ENCODE data around the gene PALM. TPM values are rescaled to one million over a fixed set of nuclear protein-coding genes. Genes with fewer than 3 reads are reported as not detected.
A peak's percentile ranks its signal among the peaks of the same experiment; 100 is the strongest.

The PALM gene
- total and polyA plus RNA-seq, 9 of the 15 experiments (the other 6 are each of a cell fraction or from before 2014, with no cell fraction given), result 0.04 to 6.6 (median 1.7) TPM

- TF ChIP-seq KLF13 (tag; IDR thresholded peaks at IDR 0.05; ENCODE audit: borderline replicate concordance, low read depth) (peak; percentile 77; the same call in 1 of the 2 replicates), RBM15 (IDR thresholded peaks at IDR 0.05; ENCODE audit: insufficient read depth, low read length) (no peak), GABPB2 (CRISPR knock-in tag; conservative IDR thresholded peaks at IDR 0.05) (no peak), RFX7 (CRISPR knock-in tag; IDR thresholded peaks at IDR 0.05) (no peak), ZC3H11A (IDR thresholded peaks at IDR 0.05; ENCODE audit: low read depth, low read length) (no peak), HDAC8 (tag; IDR thresholded peaks at IDR 0.05) (peak; percentile 82; the same call in 1 of the 2 replicates), CBFA2T2 (conservative IDR thresholded peaks at IDR 0.05) (peak; percentile 96), BDP1 (IDR thresholded peaks at IDR 0.05; ENCODE audit: insufficient read depth, insufficient read length) (no peak), SP1 (CRISPR knock-in tag; IDR thresholded peaks at IDR 0.05) (peak; percentile 98)
- TF ChIP-seq, protein P1, sequence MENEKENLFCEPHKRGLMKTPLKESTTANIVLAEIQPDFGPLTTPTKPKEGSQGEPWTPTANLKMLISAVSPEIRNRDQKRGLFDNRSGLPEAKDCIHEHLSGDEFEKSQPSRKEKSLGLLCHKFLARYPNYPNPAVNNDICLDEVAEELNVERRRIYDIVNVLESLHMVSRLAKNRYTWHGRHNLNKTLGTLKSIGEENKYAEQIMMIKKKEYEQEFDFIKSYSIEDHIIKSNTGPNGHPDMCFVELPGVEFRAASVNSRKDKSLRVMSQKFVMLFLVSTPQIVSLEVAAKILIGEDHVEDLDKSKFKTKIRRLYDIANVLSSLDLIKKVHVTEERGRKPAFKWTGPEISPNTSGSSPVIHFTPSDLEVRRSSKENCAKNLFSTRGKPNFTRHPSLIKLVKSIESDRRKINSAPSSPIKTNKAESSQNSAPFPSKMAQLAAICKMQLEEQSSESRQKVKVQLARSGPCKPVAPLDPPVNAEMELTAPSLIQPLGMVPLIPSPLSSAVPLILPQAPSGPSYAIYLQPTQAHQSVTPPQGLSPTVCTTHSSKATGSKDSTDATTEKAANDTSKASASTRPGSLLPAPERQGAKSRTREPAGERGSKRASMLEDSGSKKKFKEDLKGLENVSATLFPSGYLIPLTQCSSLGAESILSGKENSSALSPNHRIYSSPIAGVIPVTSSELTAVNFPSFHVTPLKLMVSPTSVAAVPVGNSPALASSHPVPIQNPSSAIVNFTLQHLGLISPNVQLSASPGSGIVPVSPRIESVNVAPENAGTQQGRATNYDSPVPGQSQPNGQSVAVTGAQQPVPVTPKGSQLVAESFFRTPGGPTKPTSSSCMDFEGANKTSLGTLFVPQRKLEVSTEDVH (IDR thresholded peaks at IDR 0.05; ENCODE audit: low read depth, partially characterized antibody), result peak; percentile 90
- TF ChIP-seq, protein P2, sequence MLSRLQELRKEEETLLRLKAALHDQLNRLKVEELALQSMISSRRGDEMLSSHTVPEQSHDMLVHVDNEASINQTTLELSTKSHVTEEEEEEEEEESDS (CRISPR knock-in tag; IDR thresholded peaks at IDR 0.05), result no peak
Measured at GRCh38 chr19:796692-797527, 88.2 kb downstream of the PALM start, which contains the start of gene PTBP1 (continued).

Other genes starting within 250 kb of the PALM start
Only the 7 nearest of the 24 such genes appear.
- gene POLRMT, start 75.4 kb upstream of the PALM start, total RNA-seq (2014; rRNA removed), result 82.8 and 96.5 TPM in 2 replicates
- gene POLRMT, start 75.4 kb upstream of the PALM start, total RNA-seq (2014; rRNA removed; fragmentation: Illumina TruSeq; extraction: Trizol), result 33.4 and 49.3 TPM in 2 replicates
- gene POLRMT, start 75.4 kb upstream of the PALM start, total RNA-seq (2015; rRNA removed; fragmentation: Illumina TruSeq; extraction: Trizol), result 61.9 and 68.0 TPM in 2 replicates
- gene POLRMT, start 75.4 kb upstream of the PALM start, total RNA-seq (2021), result 134 and 144 TPM in 2 replicates
- gene POLRMT, start 75.4 kb upstream of the PALM start, polyA plus RNA-seq (2011; rRNA removed), result 60.8 and 111 TPM in 2 replicates
- gene POLRMT, start 75.4 kb upstream of the PALM start, polyA plus RNA-seq (2014; fragmentation: Illumina TruSeq; extraction: Trizol), result 71.8 and 99.5 TPM in 2 replicates
- gene POLRMT, start 75.4 kb upstream of the PALM start, polyA plus RNA-seq (2014; fragmentation: Nextera tagmentation; extraction: Ambion mirVana), result 10 to 100 TPM; 30.3 to 34.0 TPM
- gene POLRMT, start 75.4 kb upstream of the PALM start, polyA plus RNA-seq (2014; rRNA removed), result 67.5 and 88.4 TPM in 2 replicates
- 0.49 and 1.7 TPM in 2 replicates for gene FGF22, start 69.1 kb upstream of the PALM start, total RNA-seq (2014; rRNA removed)
- not detected in 2 replicates for gene FGF22, start 69.1 kb upstream of the PALM start, total RNA-seq (2014; rRNA removed; fragmentation: Illumina TruSeq; extraction: Trizol)
- 0.25 TPM in 1 of 2 replicates, not detected in the other for gene FGF22, start 69.1 kb upstream of the PALM start, total RNA-seq (2015; rRNA removed; fragmentation: Illumina TruSeq; extraction: Trizol)
- gene FGF22, start 69.1 kb upstream of the PALM start, total RNA-seq (2021), result 0.58 and 0.86 TPM in 2 replicates
- gene FGF22, start 69.1 kb upstream of the PALM start, polyA plus RNA-seq (2011; rRNA removed), result 0.14 and 0.24 TPM in 2 replicates
- gene FGF22, start 69.1 kb upstream of the PALM start, polyA plus RNA-seq (2014; fragmentation: Illumina TruSeq; extraction: Trizol), result 0.14 TPM in 1 of 2 replicates, not detected in the other
- gene FGF22, start 69.1 kb upstream of the PALM start, polyA plus RNA-seq (2014; fragmentation: Nextera tagmentation; extraction: Ambion mirVana), result not detected
- 1.6 and 2.2 TPM in 2 replicates for gene FGF22, start 69.1 kb upstream of the PALM start, polyA plus RNA-seq (2014; rRNA removed)
- 101 and 128 TPM in 2 replicates for gene RNF126, start 45.7 kb upstream of the PALM start, total RNA-seq (2014; rRNA removed)
- gene RNF126, start 45.7 kb upstream of the PALM start, total RNA-seq (2014; rRNA removed; fragmentation: Illumina TruSeq; extraction: Trizol), result 6.6 and 7.6 TPM in 2 replicates
- 26.2 and 31.8 TPM in 2 replicates for gene RNF126, start 45.7 kb upstream of the PALM start, total RNA-seq (2015; rRNA removed; fragmentation: Illumina TruSeq; extraction: Trizol)
- gene RNF126, start 45.7 kb upstream of the PALM start, total RNA-seq (2021), result 85.7 and 95.8 TPM in 2 replicates
- 6.5 and 12.3 TPM in 2 replicates for gene RNF126, start 45.7 kb upstream of the PALM start, polyA plus RNA-seq (2011; rRNA removed)
- gene RNF126, start 45.7 kb upstream of the PALM start, polyA plus RNA-seq (2014; fragmentation: Illumina TruSeq; extraction: Trizol), result 9.1 and 34.6 TPM in 2 replicates
- gene RNF126, start 45.7 kb upstream of the PALM start, polyA plus RNA-seq (2014; fragmentation: Nextera tagmentation; extraction: Ambion mirVana), result under 1 TPM; 0.27 to 0.36 TPM
- gene RNF126, start 45.7 kb upstream of the PALM start, polyA plus RNA-seq (2014; rRNA removed), result 79.0 and 87.6 TPM in 2 replicates
- 5.3 and 7.8 TPM in 2 replicates for gene FSTL3, start 32.5 kb upstream of the PALM start, total RNA-seq (2014; rRNA removed)
- gene FSTL3, start 32.5 kb upstream of the PALM start, total RNA-seq (2014; rRNA removed; fragmentation: Illumina TruSeq; extraction: Trizol), result 1.3 and 2.0 TPM in 2 replicates
- 4.5 and 4.6 TPM in 2 replicates for gene FSTL3, start 32.5 kb upstream of the PALM start, total RNA-seq (2015; rRNA removed; fragmentation: Illumina TruSeq; extraction: Trizol)
- gene FSTL3, start 32.5 kb upstream of the PALM start, total RNA-seq (2021), result 5.7 and 6.6 TPM in 2 replicates
- 3.9 and 5.2 TPM in 2 replicates for gene FSTL3, start 32.5 kb upstream of the PALM start, polyA plus RNA-seq (2011; rRNA removed)
- 2.2 and 4.6 TPM in 2 replicates for gene FSTL3, start 32.5 kb upstream of the PALM start, polyA plus RNA-seq (2014; fragmentation: Illumina TruSeq; extraction: Trizol)
- gene FSTL3, start 32.5 kb upstream of the PALM start, polyA plus RNA-seq (2014; fragmentation: Nextera tagmentation; extraction: Ambion mirVana), result under 1 TPM in 1 of 2 experiments, not detected in 1; 0.35 TPM
- gene FSTL3, start 32.5 kb upstream of the PALM start, polyA plus RNA-seq (2014; rRNA removed), result 6.8 and 8.0 TPM in 2 replicates
- gene PRSS57, start 13.5 kb upstream of the PALM start, total RNA-seq (2014; rRNA removed), result 1.9 and 2.0 TPM in 2 replicates
- not detected in 2 replicates for gene PRSS57, start 13.5 kb upstream of the PALM start, total RNA-seq (2014; rRNA removed; fragmentation: Illumina TruSeq; extraction: Trizol)
- 2.5 and 3.0 TPM in 2 replicates for gene PRSS57, start 13.5 kb upstream of the PALM start, total RNA-seq (2015; rRNA removed; fragmentation: Illumina TruSeq; extraction: Trizol)
- 1.0 and 2.0 TPM in 2 replicates for gene PRSS57, start 13.5 kb upstream of the PALM start, total RNA-seq (2021)
- gene PRSS57, start 13.5 kb upstream of the PALM start, polyA plus RNA-seq (2011; rRNA removed), result 0.22 and 0.49 TPM in 2 replicates
- gene PRSS57, start 13.5 kb upstream of the PALM start, polyA plus RNA-seq (2014; fragmentation: Illumina TruSeq; extraction: Trizol), result 0.86 TPM in 1 of 2 replicates, not detected in the other
- under 1 TPM in 1 of 2 experiments, not detected in 1; 0.06 TPM for gene PRSS57, start 13.5 kb upstream of the PALM start, polyA plus RNA-seq (2014; fragmentation: Nextera tagmentation; extraction: Ambion mirVana)
- 1.5 TPM in 2 replicates for gene PRSS57, start 13.5 kb upstream of the PALM start, polyA plus RNA-seq (2014; rRNA removed)
- gene MISP, start 42.2 kb downstream of the PALM start, total RNA-seq (2014; rRNA removed), result 0.05 and 0.24 TPM in 2 replicates
- gene MISP, start 42.2 kb downstream of the PALM start, total RNA-seq (2014; rRNA removed; fragmentation: Illumina TruSeq; extraction: Trizol), result not detected in 2 replicates
- gene MISP, start 42.2 kb downstream of the PALM start, total RNA-seq (2015; rRNA removed; fragmentation: Illumina TruSeq; extraction: Trizol), result not detected in 2 replicates
- 0.20 and 0.29 TPM in 2 replicates for gene MISP, start 42.2 kb downstream of the PALM start, total RNA-seq (2021)
- gene MISP, start 42.2 kb downstream of the PALM start, polyA plus RNA-seq (2011; rRNA removed), result 0.03 and 0.06 TPM in 2 replicates
- gene MISP, start 42.2 kb downstream of the PALM start, polyA plus RNA-seq (2014; fragmentation: Illumina TruSeq; extraction: Trizol), result not detected in 2 replicates
- not detected for gene MISP, start 42.2 kb downstream of the PALM start, polyA plus RNA-seq (2014; fragmentation: Nextera tagmentation; extraction: Ambion mirVana)
- gene MISP, start 42.2 kb downstream of the PALM start, polyA plus RNA-seq (2014; rRNA removed), result 0.04 TPM in 1 of 2 replicates, not detected in the other
- gene PTBP1, start 88.5 kb downstream of the PALM start, total RNA-seq (2014; rRNA removed), result 237 and 443 TPM in 2 replicates
- 234 TPM in 2 replicates for gene PTBP1, start 88.5 kb downstream of the PALM start, total RNA-seq (2014; rRNA removed; fragmentation: Illumina TruSeq; extraction: Trizol)
- gene PTBP1, start 88.5 kb downstream of the PALM start, total RNA-seq (2015; rRNA removed; fragmentation: Illumina TruSeq; extraction: Trizol), result 183 and 187 TPM in 2 replicates
- gene PTBP1, start 88.5 kb downstream of the PALM start, total RNA-seq (2021), result 751 and 759 TPM in 2 replicates
- gene PTBP1, start 88.5 kb downstream of the PALM start, polyA plus RNA-seq (2011; rRNA removed), result 131 and 357 TPM in 2 replicates
- gene PTBP1, start 88.5 kb downstream of the PALM start, polyA plus RNA-seq (2014; fragmentation: Illumina TruSeq; extraction: Trizol), result 413 and 465 TPM in 2 replicates
- 10 to 100 TPM; 14.0 to 18.1 TPM for gene PTBP1, start 88.5 kb downstream of the PALM start, polyA plus RNA-seq (2014; fragmentation: Nextera tagmentation; extraction: Ambion mirVana)
- 291 and 296 TPM in 2 replicates for gene PTBP1, start 88.5 kb downstream of the PALM start, polyA plus RNA-seq (2014; rRNA removed)

All from K562 (cell line).